Endodermal cell (in vitro differentiated cells): ENCODE data around the gene SLC25A21. TPM values are rescaled to one million over a fixed set of nuclear protein-coding genes. Genes with fewer than 3 reads are reported as not detected.
A peak's percentile ranks its signal among the peaks of the same experiment; 100 is the strongest.

Experiments
- DNase-seq: peaks from one replicate; pipeline ENCODE4 v3.0.0-alpha.2; 2017
- H3K27ac ChIP-seq: 2 replicates; pipeline ENCODE4 v1.5.1; 2013; ENCODE audit warnings: mild to moderate bottlenecking, low read depth, low read length, moderate library complexity
- H3K27me3 ChIP-seq: 2 replicates; pipeline ENCODE4 v1.6.1; 2013; ENCODE audit warnings: mild to moderate bottlenecking, low read length, moderate library complexity; ENCODE audit not compliant: insufficient read depth, control insufficient read depth, poor library complexity, severe bottlenecking
- H3K36me3 ChIP-seq: 2 replicates; pipeline ENCODE4 v1.7.0; 2013; ENCODE audit warnings: mild to moderate bottlenecking, low read length, moderate library complexity; ENCODE audit not compliant: control insufficient read depth, insufficient read depth
- H3K4me1 ChIP-seq: one replicate; pipeline ENCODE4 v1.7.0; 2013; ENCODE audit warnings: low read length; ENCODE audit not compliant: control insufficient read depth, insufficient read depth
- H3K4me3 ChIP-seq: 2 replicates; pipeline ENCODE4 v1.5.1; 2013; ENCODE audit warnings: mild to moderate bottlenecking, low read length, moderate library complexity
- H3K9ac ChIP-seq: 2 replicates; pipeline ENCODE4 v1.6.1; 2013; ENCODE audit warnings: mild to moderate bottlenecking, low read length, moderate library complexity; ENCODE audit not compliant: poor library complexity, severe bottlenecking; ENCODE audit errors: extremely low read depth
- H3K9me3 ChIP-seq: 2 replicates; pipeline ENCODE4 v1.6.1; 2013; ENCODE audit warnings: mild to moderate bottlenecking, low read length, moderate library complexity; ENCODE audit not compliant: control insufficient read depth
- H3K27ac Mint-ChIP-seq: 2 replicates; pipeline ENCODE4 v1.8.0; 2020; ENCODE audit warnings: mixed read lengths
- H3K27me3 Mint-ChIP-seq: 2 replicates; pipeline ENCODE4 v1.8.0; 2021; ENCODE audit warnings: mild to moderate bottlenecking, mixed read lengths; ENCODE audit not compliant: insufficient read depth
- H3K36me3 Mint-ChIP-seq: 2 replicates; pipeline ENCODE4 v1.8.0; 2020; ENCODE audit warnings: low read depth, mixed read lengths
- H3K4me1 Mint-ChIP-seq: 2 replicates; pipeline ENCODE4 v1.8.0; 2020; ENCODE audit warnings: mixed read lengths
- H3K4me3 Mint-ChIP-seq: 2 replicates; pipeline ENCODE4 v1.8.0; 2020; ENCODE audit warnings: mild to moderate bottlenecking, moderate library complexity, mixed read lengths
- H3K9me3 Mint-ChIP-seq: 2 replicates; pipeline ENCODE4 v1.8.0; 2020; ENCODE audit warnings: mild to moderate bottlenecking, mixed read lengths
- CTCF ChIP-seq: fragments of 200-600 bp; sonication (generic); conservative IDR thresholded peaks from 2 replicates; pipeline ENCODE4 v1.5.0; 2021; ENCODE audit warnings: antibody characterized with exemption, mild to moderate bottlenecking
- WGBS, 2 experiments: methylation state at CpG; one replicate each; pipeline versions ENCODE4 v1.1.5 to v1.1.7; 2013; ENCODE audit warnings: missing lambda C conversion rate in 2 of 2, mixed read lengths in 1 of 2; ENCODE audit not compliant: insufficient coverage in 1 of 2, insufficient read length in 1 of 2; 5-methylcytosine and 5-hydroxymethylcytosine counted together
- total RNA-seq, 2 donors: library from RNA; stranded (reverse); fragmentation: NEBNext Ultra II Directional in 1 of 2; extraction: Animal tissue kit (Norgen Biotek cat#: 25700) in 1 of 2; gene quantifications; 2 replicates in 1 of 2; 3 replicates in 1 of 2; pipeline ENCODE4 v1.2.1, GENCODE V29; 2021

SLC25A21 gene
- total RNA-seq, 2 donors from 2014 or later, result 1.9 TPM

- WGBS, 2 experiments, result 50 to 75% methylated on average over 1 of the region's 1 CpG
- Histone ChIP-seq H3K27ac (no peak overlapping the region), H3K36me3 (no peaks in the 10 kb centered on the region), H3K4me1 (no peaks in the 10 kb centered on the region), H3K9ac (no peak overlapping the region), H3K9me3 (no peaks in the 10 kb centered on the region), H3K27me3 (no peaks in the 10 kb centered on the region), H3K4me3 (no peak overlapping the region)
- Mint-ChIP-seq H3K27ac (no peak overlapping the region), H3K27me3 (peaks cover 5% of the 10 kb centered on the region), H3K4me1 (peaks cover 7% of the 10 kb centered on the region), H3K4me3 (no peak overlapping the region), H3K36me3 (no peaks in the 10 kb centered on the region), H3K9me3 (peaks cover 4% of the 10 kb centered on the region)
- no peak for TF ChIP-seq CTCF
- no peak for DNase-seq
Measured at GRCh38 chr14:36690311-36691040, 481.9 kb downstream of the SLC25A21 start.

- Histone ChIP-seq H3K9me3 (no peaks in the 10 kb centered on the region), H3K9ac (no peak overlapping the region), H3K4me3 (no peak overlapping the region), H3K27ac (no peak overlapping the region), H3K36me3 (no peaks in the 10 kb centered on the region), H3K4me1 (peaks cover 2% of the 10 kb centered on the region), H3K27me3 (no peaks in the 10 kb centered on the region)
- Mint-ChIP-seq H3K27me3 (peaks cover 2% of the 10 kb centered on the region), H3K36me3 (no peaks in the 10 kb centered on the region), H3K9me3 (no peaks in the 10 kb centered on the region), H3K4me3 (no peak overlapping the region), H3K27ac (no peak overlapping the region), H3K4me1 (peaks cover 41% of the 10 kb centered on the region)
- 96% methylated on average over 3 of the region's 3 CpGs; no CpG with 5 or more reads in 1 of the 2 experiments for WGBS, 2 experiments
- DNase-seq, result no peak
- TF ChIP-seq CTCF, result no peak
Measured at GRCh38 chr14:36684946-36685345, 487.5 kb downstream of the SLC25A21 start.

- H3K36me3 Mint-ChIP-seq, result no peaks in the 10 kb centered on the region
- H3K4me1 Mint-ChIP-seq, result peaks cover 41% of the 10 kb centered on the region
Measured at GRCh38 chr14:36683083-36683724, 489.2 kb downstream of the SLC25A21 start.

More at GRCh38 chr14:36683083-36683724, 489.2 kb downstream of the SLC25A21 start:
- WGBS, 2 experiments, result 79 to 80% methylated on average over 3 to 9 of the region's 9 CpGs
- no peaks in the 10 kb centered on the region for H3K27me3 Mint-ChIP-seq
- no peak for TF ChIP-seq CTCF
- Histone ChIP-seq H3K4me1 (peaks cover 2% of the 10 kb centered on the region), H3K9ac (no peak overlapping the region), H3K4me3 (no peak overlapping the region), H3K27ac (no peak overlapping the region), H3K36me3 (no peaks in the 10 kb centered on the region), H3K9me3 (no peaks in the 10 kb centered on the region), H3K27me3 (no peaks in the 10 kb centered on the region)
- H3K4me3 Mint-ChIP-seq, result no peak overlapping the region
- peak; percentile 60 for DNase-seq
- H3K27ac Mint-ChIP-seq, result peak overlapping the region; percentile 54
- H3K9me3 Mint-ChIP-seq, result no peaks in the 10 kb centered on the region
